H1 (cell line): ENCODE results near the gene ARHGAP24. TPM values are rescaled to one million over a fixed set of nuclear protein-coding genes. Genes with fewer than 3 reads are reported as not detected.

Experiments
- CTCF ChIA-PET: fragments of 300-600 bp; sonication (Branson Sonifier 250); formaldehyde crosslinking; loops from one replicate; lab custom pipeline; 2021; ENCODE audit not compliant: partially characterized antibody; lab: Charles Lee
- POLR2A ChIA-PET: fragments of 300-600 bp; sonication (Branson Sonifier 250); formaldehyde crosslinking; loops from one replicate; lab custom pipeline; 2021; ENCODE audit warnings: inconsistent platforms; ENCODE audit not compliant: partially characterized antibody; lab: Charles Lee
- DNase-seq, 2 experiments: peaks; one replicate each; pipeline versions ENCODE4 v3.0.0 to v3.0.0-alpha.2; 2010 to 2022; ENCODE audit warnings: low spot score in 2 of 2, low read depth in 1 of 2, mixed read lengths in 1 of 2
- FAIRE-seq: peaks from 2 replicates; lab custom pipeline; 2011; peaks lifted over from hg19 to GRCh38; lab: Jason Lieb, UNC
- H2AFZ ChIP-seq: 2 replicates; pipeline ENCODE4 v1.8.1; 2012; ENCODE audit warnings: low read length, inconsistent platforms
- H2AK5ac ChIP-seq: 2 replicates; pipeline ENCODE4 v1.6.1; 2013; ENCODE audit warnings: low read depth, low read length
- H2BK120ac ChIP-seq: replicated peaks from 2 replicates; pipeline ENCODE3; 2013; ENCODE audit warnings: low read depth, low read length, inconsistent platforms
- H2BK12ac ChIP-seq: 2 replicates; pipeline ENCODE4 v1.6.1; 2013; ENCODE audit warnings: low read depth, low read length
- H2BK15ac ChIP-seq: 2 replicates; pipeline ENCODE4 v1.6.1; 2013; ENCODE audit warnings: low read length
- H2BK20ac ChIP-seq: 2 replicates; pipeline ENCODE4 v1.6.1; 2013; ENCODE audit warnings: low read length
- H2BK5ac ChIP-seq: 2 replicates; pipeline ENCODE4 v1.6.1; 2013; ENCODE audit warnings: low read depth, low read length
- H3K14ac ChIP-seq: 2 replicates; pipeline ENCODE4 v1.6.1; 2013; ENCODE audit warnings: inconsistent platforms; ENCODE audit not compliant: insufficient read length
- H3K18ac ChIP-seq: 2 replicates; pipeline ENCODE4 v1.6.1; 2013; ENCODE audit warnings: low read length; ENCODE audit errors: extremely low read depth
- H3K23ac ChIP-seq: 2 replicates; pipeline ENCODE4 v1.6.1; 2013; ENCODE audit warnings: inconsistent platforms; ENCODE audit not compliant: insufficient read length
- H3K23me2 ChIP-seq: 2 replicates; pipeline ENCODE4 v1.6.1; 2013; ENCODE audit warnings: low read depth, low read length
- H3K27ac ChIP-seq: 2 replicates; pipeline ENCODE4 v1.6.1; 2011; ENCODE audit warnings: low read depth, low read length, inconsistent platforms
- H3K27me3 ChIP-seq, 4 experiments: replicated peaks in 1 of 4; 1 replicate in 1 of 4; 2 replicates in 3 of 4; pipeline versions ENCODE4 v1.6.1 to v1.8.1; 2011 to 2013; ENCODE audit warnings: low read length in 3 of 4, mild to moderate bottlenecking in 3 of 4, inconsistent platforms in 2 of 4, mixed read lengths in 2 of 4, moderate library complexity in 1 of 4; ENCODE audit not compliant: control insufficient read depth in 3 of 4, insufficient read depth in 3 of 4; ENCODE audit errors: extremely low read depth in 1 of 4
- H3K36me3 ChIP-seq, 4 experiments: 2 replicates each; pipeline versions ENCODE4 v1.6.1 to v1.8.1; 2011 to 2013; ENCODE audit warnings: mild to moderate bottlenecking in 4 of 4, low read length in 3 of 4, moderate library complexity in 2 of 4, control low read depth in 1 of 4, inconsistent platforms in 1 of 4; ENCODE audit not compliant: insufficient read depth in 4 of 4, control insufficient read depth in 2 of 4
- H3K4ac ChIP-seq: replicated peaks from 2 replicates; pipeline ENCODE3; 2013; ENCODE audit warnings: low read length, low read depth, mixed read lengths, inconsistent platforms; ENCODE audit not compliant: insufficient read length
- H3K4me1 ChIP-seq, 4 experiments: replicated peaks in 1 of 4; 1 replicate in 1 of 4; 2 replicates in 3 of 4; pipeline versions ENCODE4 v1.6.1 to v1.8.1; 2011 to 2013; ENCODE audit warnings: low read length in 3 of 4, inconsistent platforms in 2 of 4, mixed read lengths in 1 of 4; ENCODE audit not compliant: insufficient read depth in 4 of 4, control insufficient read depth in 3 of 4
- H3K4me2 ChIP-seq, 2 experiments: 2 replicates each; pipeline versions ENCODE4 v1.6.1 to v1.8.1; 2011 to 2013; ENCODE audit warnings: low read depth in 2 of 2, low read length in 2 of 2, control low read depth in 1 of 2, inconsistent platforms in 1 of 2, mild to moderate bottlenecking in 1 of 2; ENCODE audit not compliant: insufficient read depth in 1 of 2
- H3K4me3 ChIP-seq, 4 experiments: fragments of 200-600, 300-600 bp in 1 of 4; sonication (generic), shearing (Covaris generic), sonication (Bioruptor Twin) in 1 of 4; 2 replicates each; pipeline versions ENCODE4 v1.5.1 to v1.8.1; 2011 to 2016; ENCODE audit warnings: low read length in 4 of 4, low read depth in 3 of 4, control low read depth in 2 of 4, inconsistent platforms in 2 of 4, mild to moderate bottlenecking in 2 of 4, mixed read lengths in 1 of 4, moderate library complexity in 1 of 4; ENCODE audit not compliant: insufficient read depth in 2 of 4; ENCODE audit errors: extremely low read depth in 1 of 4
- H3K56ac ChIP-seq: replicated peaks from 2 replicates; pipeline ENCODE3; 2013; ENCODE audit warnings: low read depth, mild to moderate bottlenecking, mixed read lengths, low read length, inconsistent platforms; ENCODE audit not compliant: insufficient read length
- H3K79me1 ChIP-seq: 2 replicates; pipeline ENCODE4 v1.6.1; 2013; ENCODE audit warnings: low read depth, low read length, control low read depth
- H3K79me2 ChIP-seq, 2 experiments: 2 replicates each; pipeline versions ENCODE4 v1.6.1 to v1.8.1; 2012 to 2013; ENCODE audit warnings: low read length in 2 of 2, mild to moderate bottlenecking in 2 of 2, inconsistent platforms in 1 of 2; ENCODE audit not compliant: insufficient read depth in 2 of 2, control insufficient read depth in 1 of 2
- H3K9ac ChIP-seq, 4 experiments: replicated peaks in 1 of 4; 1 replicate in 1 of 4; 2 replicates in 3 of 4; pipeline versions ENCODE4 v1.6.1 to v1.8.1; 2011 to 2013; ENCODE audit warnings: low read depth in 3 of 4, low read length in 3 of 4, control low read depth in 2 of 4, mild to moderate bottlenecking in 2 of 4, moderate library complexity in 2 of 4, inconsistent platforms in 1 of 4; ENCODE audit errors: extremely low read depth in 1 of 4
- H3K9me3 ChIP-seq, 2 experiments: 2 replicates each; pipeline versions ENCODE4 v1.6.1 to v1.8.1; 2012 to 2013; ENCODE audit warnings: mild to moderate bottlenecking in 2 of 2, moderate library complexity in 2 of 2, control low read depth in 1 of 2, inconsistent platforms in 1 of 2, low read depth in 1 of 2, low read length in 1 of 2, mixed read lengths in 1 of 2; ENCODE audit not compliant: insufficient read depth in 2 of 2
- H4K20me1 ChIP-seq, 2 experiments: replicated peaks in 1 of 2; 2 replicates each; pipeline versions ENCODE3 to v1.8.1; 2011 to 2013; ENCODE audit warnings: inconsistent platforms in 2 of 2, low read length in 2 of 2, mild to moderate bottlenecking in 1 of 2; ENCODE audit not compliant: insufficient read depth in 2 of 2, control insufficient read depth in 1 of 2
- H4K5ac ChIP-seq: 2 replicates; pipeline ENCODE4 v1.6.1; 2013; ENCODE audit warnings: low read length, low read depth, mixed read lengths, inconsistent platforms; ENCODE audit not compliant: insufficient read length
- H4K8ac ChIP-seq: 2 replicates; pipeline ENCODE4 v1.8.0; 2013; ENCODE audit warnings: mild to moderate bottlenecking, moderate library complexity, low read length, inconsistent platforms; ENCODE audit not compliant: insufficient read depth; ENCODE audit errors: extremely low read depth
- H4K91ac ChIP-seq: replicated peaks from 2 replicates; pipeline ENCODE3; 2013; ENCODE audit warnings: low read length, mixed read lengths, inconsistent platforms; ENCODE audit not compliant: insufficient read length
- POLR2AphosphoS5 ChIP-seq: IDR thresholded peaks from 2 replicates; pipeline ENCODE4 v1.6.1; 2011; ENCODE audit warnings: low read depth, low read length
- polyA plus RNA-seq, 7 experiments: library from polyadenylated mRNA; depleted of rRNA in 3 of 7; stranded (reverse) in 5 of 7; unstranded in 2 of 7; fragments of >200 nt in 5 of 7; fragments of 200-250 nt in 2 of 7; gene quantifications; 1 replicate in 5 of 7; 2 replicates in 1 of 7; 4 replicates in 1 of 7; pipeline versions ENCODE4 v1.2.1 to v1.2.3, GENCODE V29; 2011 to 2013; ENCODE audit warnings: missing spikeins in 2 of 7, mixed read lengths in 2 of 7
- total RNA-seq: library from RNA; stranded (reverse); fragmentation: NEBNext Ultra II Directional; extraction: Animal tissue kit (Norgen Biotek cat#: 25700); gene quantifications from 2 replicates; pipeline ENCODE4 v1.2.1, GENCODE V29; 2021

ARHGAP24 gene
- total and polyA plus RNA-seq, 2 of the 8 experiments (the other 6 are each of a cell fraction or from before 2014, with no cell fraction given): 0.08 to 0.50 TPM

GRCh38 chr4:85632981-85633380 is 158.0 kb downstream of the ARHGAP24 start:
- Histone ChIP-seq H3K4ac (no peak overlapping the region), H4K8ac (no peak overlapping the region), H3K36me3 (no peaks in the 10 kb centered on the region), H2BK5ac (no peak overlapping the region), H3K27ac (no peak overlapping the region), H4K91ac (no peak overlapping the region), H3K4me2 (no peak overlapping the region), H4K5ac (no peak overlapping the region), H3K79me1 (no peaks in the 10 kb centered on the region), H3K56ac (no peak overlapping the region), H2AFZ (no peak overlapping the region), H2AK5ac (no peak overlapping the region), H4K20me1 (no peaks in the 10 kb centered on the region), H3K23me2 (no peaks in the 10 kb centered on the region), H3K9me3 (peaks cover 1 to 6% of the 10 kb centered on the region in 2 experiments; a peak in 3 of 4 replicates), H2BK15ac (no peak overlapping the region), H3K23ac (no peak overlapping the region), H2BK20ac (no peak overlapping the region), H2BK12ac (no peak overlapping the region), H3K27me3 (no peaks in the 10 kb centered on the region), H3K14ac (no peak overlapping the region), H3K79me2 (no peaks in the 10 kb centered on the region), H3K18ac (no peak overlapping the region), H3K4me1 (no peaks in the 10 kb centered on the region), H3K4me3 (no peak overlapping the region), H3K9ac (no peak overlapping the region), H2BK120ac (no peak overlapping the region)
- ChIA-PET POLR2A (no interaction called here), CTCF (no interaction called here)
- FAIRE-seq (no peak), DNase-seq (no peak)
- no peak for TF ChIP-seq POLR2AphosphoS5
